ENCODE data around the gene CD6.

Gene CD6

DNA sequence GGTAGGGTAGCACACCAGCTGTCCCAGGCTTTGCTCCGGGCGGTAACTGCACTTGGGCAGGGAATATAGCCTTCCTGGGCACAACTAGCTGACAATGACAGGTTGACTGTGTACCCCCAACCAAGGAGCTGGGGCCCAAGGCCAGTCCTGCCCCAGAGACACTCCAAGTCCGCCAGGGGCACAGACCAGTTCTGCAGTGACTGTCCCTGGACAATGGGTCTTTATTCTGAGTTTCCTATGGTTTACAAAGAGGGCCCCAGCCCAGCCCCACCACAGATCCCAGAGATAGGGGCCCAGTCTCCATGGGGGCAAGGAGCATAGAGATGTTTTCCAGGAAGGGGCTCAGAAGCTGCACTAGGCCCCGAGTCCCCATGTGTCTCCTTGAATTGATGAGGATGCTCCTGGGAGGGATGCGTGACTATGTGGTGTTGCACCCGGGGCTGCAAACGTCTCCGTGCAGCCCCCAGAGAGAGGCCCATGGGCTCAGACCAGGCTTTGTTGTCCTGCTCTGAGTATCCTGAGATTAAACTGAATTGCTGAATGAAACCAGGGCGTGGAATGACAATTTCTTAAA, 48.4 kb downstream of the CD6 start:
- Histone ChIP-seq H4K8ac (ENCODE audit: low read depth, low read length) (no peak overlapping the region), H2BK5ac (ENCODE audit: low read length) (no peak overlapping the region), H2BK120ac (ENCODE audit: low read depth, low read length) (no peak overlapping the region), H2AFZ (ENCODE audit: low read length) (peak overlapping the region; percentile 18), H2BK12ac (ENCODE audit: low read length) (no peak overlapping the region), H2BK15ac (ENCODE audit: low read length) (peak overlapping the region; percentile 2), H3K27me3 (ENCODE audit: control insufficient read depth in 3 of 3, insufficient read depth in 3 of 3, low read depth in 1 of 3, low read length in 3 of 3) (peaks cover 0 to 30% (median 0%) of the 10 kb centered on the region in 3 experiments), H3K23ac (ENCODE audit: low read depth, low read length, poor library complexity) (no peak overlapping the region), H3K9me3 (replicated peaks in 1 of 2; ENCODE audit: control insufficient read depth in 2 of 2, insufficient read depth in 1 of 2, low read depth in 1 of 2, low read length in 2 of 2) (no peaks in the 10 kb centered on the region), H3K4me2 (ENCODE audit: insufficient read depth, low read length, poor library complexity, severe bottlenecking) (no peak overlapping the region), H3K27ac (replicated peaks; ENCODE audit: low read length) (no peak overlapping the region), H3K4me3 (ENCODE audit: low read length in 2 of 2) (no peak overlapping the region), H3K36me3 (replicated peaks in 1 of 2; ENCODE audit: control insufficient read depth in 2 of 2, insufficient read depth in 2 of 2, low read length in 2 of 2) (no peaks in the 10 kb centered on the region), H3K9ac (ENCODE audit: low read depth, low read length, poor library complexity) (no peak overlapping the region), H3K14ac (ENCODE audit: low read length) (no peak overlapping the region), H3K79me1 (ENCODE audit: low read depth, low read length) (no peaks in the 10 kb centered on the region), H2AK5ac (ENCODE audit: low read depth, low read length) (peak overlapping the region; percentile 47), H4K91ac (ENCODE audit: low read depth, low read length, poor library complexity) (no peak overlapping the region), H3K4me1 (ENCODE audit: control insufficient read depth in 2 of 2, insufficient read depth in 1 of 2, low read depth in 1 of 2, low read length in 2 of 2) (peaks cover 7 to 9% of the 10 kb centered on the region in 2 donors), H3K4ac (ENCODE audit: low read length) (no peak overlapping the region), H3K18ac (ENCODE audit: low read length) (peak overlapping the region; percentile 56)
- DNase-seq (ENCODE audit: low spot score): no peak
- WGBS, 2 donors (ENCODE audit: extremely low coverage in 2 of 2, insufficient read length in 2 of 2, insufficient replicate concordance in 1 of 2): no CpG with 5 or more reads among the region's 9 CpGs

DNA sequence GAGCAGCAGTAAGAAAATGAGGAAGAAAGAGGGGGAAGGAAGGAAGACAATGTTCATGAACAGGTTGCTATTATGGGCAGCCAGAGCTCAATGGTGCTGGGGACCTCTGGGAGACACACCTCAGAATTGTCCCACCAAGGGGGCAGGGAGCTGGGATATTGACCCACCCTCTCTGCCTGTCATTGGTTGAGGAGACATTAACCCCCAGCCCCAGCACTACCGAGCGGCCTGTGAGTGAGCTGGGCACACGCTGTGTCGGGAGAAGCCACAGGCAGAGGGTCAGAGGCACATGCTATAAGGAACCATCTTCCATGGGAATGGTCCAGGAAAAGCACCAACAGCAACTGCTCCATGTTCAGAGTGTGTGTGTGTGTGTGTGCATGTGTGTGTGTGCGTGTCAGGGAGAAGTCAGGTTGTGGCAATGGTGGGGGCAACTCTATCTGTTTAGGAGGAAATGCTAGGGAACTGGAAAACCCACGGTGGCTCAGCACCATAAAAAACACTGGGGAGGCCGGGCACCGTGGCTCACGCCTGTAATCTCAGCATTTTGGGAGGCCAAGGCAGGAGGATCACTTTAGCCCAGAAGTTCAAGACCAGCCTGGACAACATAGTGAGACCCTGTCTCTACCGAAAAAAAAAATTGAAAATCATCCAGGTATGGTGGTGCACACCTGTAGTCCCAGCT, 49.2 kb downstream of the CD6 start:
- H3K4me2 ChIP-seq (ENCODE audit: insufficient read depth, low read length, poor library complexity, severe bottlenecking): no peak overlapping the region
- H2BK5ac ChIP-seq (ENCODE audit: low read length): no peak overlapping the region
- no peaks in the 10 kb centered on the region for H3K36me3 ChIP-seq (replicated peaks in 1 of 2; ENCODE audit: control insufficient read depth in 2 of 2, insufficient read depth in 2 of 2, low read length in 2 of 2)
- H3K27ac ChIP-seq (replicated peaks; ENCODE audit: low read length): no peak overlapping the region
- H3K4ac ChIP-seq (ENCODE audit: low read length): no peak overlapping the region
- no peaks in the 10 kb centered on the region for H3K79me1 ChIP-seq (ENCODE audit: low read depth, low read length)
- WGBS, 2 donors (ENCODE audit: extremely low coverage in 2 of 2, insufficient read length in 2 of 2, insufficient replicate concordance in 1 of 2): no CpG with 5 or more reads among the region's 10 CpGs
- H3K4me1 ChIP-seq (ENCODE audit: control insufficient read depth in 2 of 2, insufficient read depth in 1 of 2, low read depth in 1 of 2, low read length in 2 of 2): peaks cover 7 to 9% of the 10 kb centered on the region in 2 donors
- peak overlapping the region; percentile 20 for H3K23ac ChIP-seq (ENCODE audit: low read depth, low read length, poor library complexity)
- H2AFZ ChIP-seq (ENCODE audit: low read length): peak overlapping the region; percentile 18
- peaks cover 0 to 37% (median 0%) of the 10 kb centered on the region in 3 experiments for H3K27me3 ChIP-seq (ENCODE audit: control insufficient read depth in 3 of 3, insufficient read depth in 3 of 3, low read depth in 1 of 3, low read length in 3 of 3)
- H3K9me3 ChIP-seq (replicated peaks in 1 of 2; ENCODE audit: control insufficient read depth in 2 of 2, insufficient read depth in 1 of 2, low read depth in 1 of 2, low read length in 2 of 2): no peaks in the 10 kb centered on the region
- H4K91ac ChIP-seq (ENCODE audit: low read depth, low read length, poor library complexity): no peak overlapping the region
- peak overlapping the region; percentile 42 for H2BK12ac ChIP-seq (ENCODE audit: low read length)
- peak overlapping the region; percentile 56 for H2AK5ac ChIP-seq (ENCODE audit: low read depth, low read length)
- no peak overlapping the region for H3K14ac ChIP-seq (ENCODE audit: low read length)
- no peak overlapping the region for H3K4me3 ChIP-seq (ENCODE audit: low read length in 2 of 2)
- no peak overlapping the region for H4K8ac ChIP-seq (ENCODE audit: low read depth, low read length)
- no peak for DNase-seq (ENCODE audit: low spot score)
- no peak overlapping the region for H3K9ac ChIP-seq (ENCODE audit: low read depth, low read length, poor library complexity)
- H2BK15ac ChIP-seq (ENCODE audit: low read length): no peak overlapping the region
- H3K18ac ChIP-seq (ENCODE audit: low read length): peak overlapping the region; percentile 29
- H2BK120ac ChIP-seq (ENCODE audit: low read depth, low read length): no peak overlapping the region

- Histone ChIP-seq H3K4ac (ENCODE audit: low read length) (no peak overlapping the region), H3K27ac (replicated peaks; ENCODE audit: low read length) (no peak overlapping the region), H3K23ac (ENCODE audit: low read depth, low read length, poor library complexity) (no peak overlapping the region), H3K9me3 (replicated peaks in 1 of 2; ENCODE audit: control insufficient read depth in 2 of 2, insufficient read depth in 1 of 2, low read depth in 1 of 2, low read length in 2 of 2) (no peaks in the 10 kb centered on the region), H3K36me3 (replicated peaks in 1 of 2; ENCODE audit: control insufficient read depth in 2 of 2, insufficient read depth in 2 of 2, low read length in 2 of 2) (no peaks in the 10 kb centered on the region), H3K9ac (ENCODE audit: low read depth, low read length, poor library complexity) (no peak overlapping the region), H2BK15ac (ENCODE audit: low read length) (no peak overlapping the region), H2AK5ac (ENCODE audit: low read depth, low read length) (peak overlapping the region; percentile 32), H2BK12ac (ENCODE audit: low read length) (no peak overlapping the region), H2AFZ (ENCODE audit: low read length) (no peak overlapping the region), H3K4me1 (ENCODE audit: control insufficient read depth in 2 of 2, insufficient read depth in 1 of 2, low read depth in 1 of 2, low read length in 2 of 2) (peaks cover 9 to 13% of the 10 kb centered on the region in 2 donors), H3K4me3 (ENCODE audit: low read length in 2 of 2) (no peak overlapping the region), H3K79me1 (ENCODE audit: low read depth, low read length) (no peaks in the 10 kb centered on the region), H2BK5ac (ENCODE audit: low read length) (no peak overlapping the region), H4K8ac (ENCODE audit: low read depth, low read length) (no peak overlapping the region), H3K4me2 (ENCODE audit: insufficient read depth, low read length, poor library complexity, severe bottlenecking) (peak overlapping the region; percentile 26), H3K18ac (ENCODE audit: low read length) (peak overlapping the region; percentile 74), H3K14ac (ENCODE audit: low read length) (no peak overlapping the region), H3K27me3 (ENCODE audit: control insufficient read depth in 3 of 3, insufficient read depth in 3 of 3, low read depth in 1 of 3, low read length in 3 of 3) (peaks cover 0 to 37% (median 0%) of the 10 kb centered on the region in 3 experiments), H4K91ac (ENCODE audit: low read depth, low read length, poor library complexity) (no peak overlapping the region), H2BK120ac (ENCODE audit: low read depth, low read length) (no peak overlapping the region)
- DNase-seq (ENCODE audit: low spot score): no peak
- no CpG with 5 or more reads among the region's 14 CpGs for WGBS, 2 donors (ENCODE audit: extremely low coverage in 2 of 2, insufficient read length in 2 of 2, insufficient replicate concordance in 1 of 2)
Observed at GRCh38 chr11:61021661-61022212, 50.3 kb downstream of the CD6 start.

Data from neuronal stem cell (in vitro differentiated cells).